CD14-positive monocyte (primary cell): Measurements from ENCODE around the gene PCP4L1. TPM values are rescaled to one million over a fixed set of nuclear protein-coding genes. Genes with fewer than 3 reads are reported as not detected.

Experiments
- DNase-seq, 3 donors: peaks; one replicate each; pipeline ENCODE4 v3.0.0-alpha.2; 2011 to 2022
- H2AFZ ChIP-seq: 2 replicates; pipeline ENCODE4 v1.6.0; 2012; ENCODE audit warnings: mild to moderate bottlenecking, low read depth, low read length, inconsistent platforms; ENCODE audit not compliant: insufficient read depth, poor library complexity, severe bottlenecking
- H3K27ac ChIP-seq, 2 donors: 1 replicate in 1 of 2; 2 replicates in 1 of 2; pipeline ENCODE4 v1.5.1; 2012 to 2013; ENCODE audit warnings: low read length in 2 of 2, control low read depth in 1 of 2, inconsistent platforms in 1 of 2, low read depth in 1 of 2, mild to moderate bottlenecking in 1 of 2
- H3K27me3 ChIP-seq, 2 donors: one replicate each; pipeline versions ENCODE4 v1.6.0 to v1.6.1; 2011 to 2013; ENCODE audit warnings: low read length in 2 of 2; ENCODE audit not compliant: control insufficient read depth in 2 of 2, insufficient read depth in 2 of 2
- H3K36me3 ChIP-seq, 2 donors: replicated peaks in 1 of 2; 1 replicate in 1 of 2; 2 replicates in 1 of 2; pipeline versions ENCODE4 v1.5.1 to v1.6.1; 2012 to 2013; ENCODE audit warnings: low read length in 2 of 2, control low read depth in 1 of 2, inconsistent platforms in 1 of 2, mild to moderate bottlenecking in 1 of 2; ENCODE audit not compliant: insufficient read depth in 2 of 2, control insufficient read depth in 1 of 2
- H3K4me1 ChIP-seq, 2 donors: 1 replicate in 1 of 2; 2 replicates in 1 of 2; pipeline versions ENCODE4 v1.5.1 to v1.6.1; 2012 to 2013; ENCODE audit warnings: low read length in 2 of 2, control low read depth in 1 of 2, inconsistent platforms in 1 of 2, mild to moderate bottlenecking in 1 of 2, moderate library complexity in 1 of 2; ENCODE audit not compliant: insufficient read depth in 2 of 2, control insufficient read depth in 1 of 2
- H3K4me2 ChIP-seq: replicated peaks from 2 replicates; pipeline ENCODE3; 2012; ENCODE audit warnings: low read length, moderate library complexity, mild to moderate bottlenecking; ENCODE audit not compliant: poor library complexity, severe bottlenecking; ENCODE audit errors: extremely low read depth
- H3K4me3 ChIP-seq, 3 experiments: fragments of 200-600 bp in 1 of 3; sonication (generic) in 1 of 3; replicated peaks in 1 of 3; 1 replicate in 2 of 3; 2 replicates in 1 of 3; pipeline ENCODE4 v1.5.1; 2011 to 2013; ENCODE audit warnings: low read length in 3 of 3, mild to moderate bottlenecking in 3 of 3, control low read depth in 2 of 3, low read depth in 2 of 3, inconsistent platforms in 1 of 3, moderate library complexity in 1 of 3
- H3K79me2 ChIP-seq: 2 replicates; pipeline ENCODE4 v1.6.0; 2012; ENCODE audit warnings: mild to moderate bottlenecking, control low read depth, inconsistent platforms, low read length, moderate library complexity; ENCODE audit not compliant: insufficient read depth
- H3K9ac ChIP-seq: 2 replicates; pipeline ENCODE4 v1.6.0; 2017; ENCODE audit warnings: low read length, mild to moderate bottlenecking; ENCODE audit not compliant: insufficient read depth, poor library complexity, severe bottlenecking
- H3K9me3 ChIP-seq, 2 donors: replicated peaks in 1 of 2; 1 replicate in 1 of 2; 2 replicates in 1 of 2; pipeline versions ENCODE4 v1.5.1 to v1.6.1; 2012 to 2013; ENCODE audit warnings: low read length in 2 of 2, control low read depth in 1 of 2; ENCODE audit not compliant: control insufficient read depth in 1 of 2, insufficient read depth in 1 of 2
- H4K20me1 ChIP-seq: 2 replicates; pipeline ENCODE4 v1.6.0; 2012; ENCODE audit warnings: mild to moderate bottlenecking, low read length, control low read depth, moderate library complexity; ENCODE audit not compliant: insufficient read depth
- H3K27ac Mint-ChIP-seq, 7 donors: one replicate each; pipeline ENCODE4 v1.8.0; 2020; ENCODE audit warnings: mild to moderate bottlenecking in 7 of 7, mixed read lengths in 7 of 7, moderate library complexity in 6 of 7, inconsistent platforms in 2 of 7
- H3K27me3 Mint-ChIP-seq, 3 donors: one replicate each; pipeline ENCODE4 v1.8.0; 2021 to 2022; ENCODE audit warnings: low read depth in 3 of 3, mild to moderate bottlenecking in 3 of 3, mixed read lengths in 3 of 3, moderate library complexity in 3 of 3, inconsistent platforms in 1 of 3
- H3K36me3 Mint-ChIP-seq, 2 donors: one replicate each; pipeline ENCODE4 v1.8.0; 2020; ENCODE audit warnings: mixed read lengths in 2 of 2, inconsistent platforms in 1 of 2, mild to moderate bottlenecking in 1 of 2
- H3K4me1 Mint-ChIP-seq: one replicate; pipeline ENCODE4 v1.8.0; 2020; ENCODE audit warnings: mild to moderate bottlenecking, mixed read lengths
- H3K4me3 Mint-ChIP-seq, 2 donors: one replicate each; pipeline ENCODE4 v1.8.0; 2020; ENCODE audit warnings: mild to moderate bottlenecking in 2 of 2, mixed read lengths in 2 of 2, moderate library complexity in 1 of 2
- H3K9me3 Mint-ChIP-seq, 7 donors: one replicate each; pipeline ENCODE4 v1.8.0; 2020 to 2022; ENCODE audit warnings: mixed read lengths in 7 of 7, mild to moderate bottlenecking in 6 of 7, moderate library complexity in 6 of 7, inconsistent platforms in 2 of 7
- WGBS: methylation state at CpG from one replicate; pipeline ENCODE4 v1.1.5; 2013; ENCODE audit warnings: missing lambda C conversion rate; ENCODE audit not compliant: insufficient coverage; 5-methylcytosine and 5-hydroxymethylcytosine counted together
- intact Hi-C, 2 donors: fragments of 100-400 bp; cut with micrococcal nuclease; formaldehyde crosslinking; loops; one replicate each; pipeline versions ENCODE4 v1.15.0 to v1.15.1; 2023
- polyA plus RNA-seq, 3 donors: library from polyadenylated mRNA; depleted of rRNA in 1 of 3; unstranded in 2 of 3; stranded (reverse) in 1 of 3; fragments of 300-500 nt in 2 of 3; fragments of >200 nt in 1 of 3; fragmentation: Illumina TruSeq in 2 of 3; gene quantifications; 1 replicate in 2 of 3; 2 replicates in 1 of 3; pipeline ENCODE4 v1.2.3, GENCODE V29; 2012 to 2021
- TF ChIP-seq, protein P1 (sequence below): fragments of 200-600 bp; IDR thresholded peaks from one replicate; pipeline ENCODE4 v1.8.0; 2022; ENCODE audit warnings: antibody characterized with exemption, mild to moderate bottlenecking

Gene PCP4L1
- polyA plus RNA-seq, 3 donors = not detected

DNA sequence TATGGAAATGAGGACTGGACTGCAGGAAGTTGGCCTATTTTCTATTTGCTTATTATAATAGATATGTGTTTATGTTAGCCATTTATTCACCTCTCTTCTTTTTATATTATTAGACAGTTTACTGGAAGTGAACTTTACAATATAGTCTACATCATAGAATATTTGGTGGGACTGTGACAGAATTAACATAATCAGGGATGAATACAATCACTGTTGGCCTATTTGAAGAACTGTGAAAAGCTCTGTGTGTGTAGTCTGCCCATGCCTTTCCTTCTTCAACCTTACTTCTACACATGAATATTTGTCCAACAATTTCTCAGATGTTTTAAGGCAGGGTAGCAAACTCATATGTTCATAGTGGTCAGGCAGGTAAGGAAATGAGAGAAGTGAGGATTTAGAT is 38.9 kb downstream of the PCP4L1 start:
- peaks cover 23% of the 10 kb centered on the region for H3K4me1 Mint-ChIP-seq
- no peak overlapping the region for H2AFZ ChIP-seq
- H3K4me1 ChIP-seq = peaks cover 27 to 31% of the 10 kb centered on the region in 2 donors
- H3K79me2 ChIP-seq = peaks cover 9% of the 10 kb centered on the region
- no peaks in the 10 kb centered on the region for H3K36me3 ChIP-seq
- H3K4me3 ChIP-seq = peak overlapping the region in 1 of 3 experiments; percentile 31
- no peak overlapping the region for H3K9ac ChIP-seq
- DNase-seq = no peak
- TF ChIP-seq, protein P1, sequence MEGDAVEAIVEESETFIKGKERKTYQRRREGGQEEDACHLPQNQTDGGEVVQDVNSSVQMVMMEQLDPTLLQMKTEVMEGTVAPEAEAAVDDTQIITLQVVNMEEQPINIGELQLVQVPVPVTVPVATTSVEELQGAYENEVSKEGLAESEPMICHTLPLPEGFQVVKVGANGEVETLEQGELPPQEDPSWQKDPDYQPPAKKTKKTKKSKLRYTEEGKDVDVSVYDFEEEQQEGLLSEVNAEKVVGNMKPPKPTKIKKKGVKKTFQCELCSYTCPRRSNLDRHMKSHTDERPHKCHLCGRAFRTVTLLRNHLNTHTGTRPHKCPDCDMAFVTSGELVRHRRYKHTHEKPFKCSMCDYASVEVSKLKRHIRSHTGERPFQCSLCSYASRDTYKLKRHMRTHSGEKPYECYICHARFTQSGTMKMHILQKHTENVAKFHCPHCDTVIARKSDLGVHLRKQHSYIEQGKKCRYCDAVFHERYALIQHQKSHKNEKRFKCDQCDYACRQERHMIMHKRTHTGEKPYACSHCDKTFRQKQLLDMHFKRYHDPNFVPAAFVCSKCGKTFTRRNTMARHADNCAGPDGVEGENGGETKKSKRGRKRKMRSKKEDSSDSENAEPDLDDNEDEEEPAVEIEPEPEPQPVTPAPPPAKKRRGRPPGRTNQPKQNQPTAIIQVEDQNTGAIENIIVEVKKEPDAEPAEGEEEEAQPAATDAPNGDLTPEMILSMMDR = no peak
- no peak overlapping the region for H3K4me3 Mint-ChIP-seq
- peaks cover 2 to 11% of the 10 kb centered on the region in 2 donors for H3K36me3 Mint-ChIP-seq
- no peak overlapping the region for H3K4me2 ChIP-seq
- peak overlapping the region in 6 of 7 donors; percentile 4 to 90 (median 62) for H3K27ac Mint-ChIP-seq
- H3K9me3 Mint-ChIP-seq = no peaks in the 10 kb centered on the region
- H3K27ac ChIP-seq = peak overlapping the region in 1 of 2 donors; percentile 43
- H3K9me3 ChIP-seq = no peaks in the 10 kb centered on the region
- peaks cover 0 to 4% (median 2%) of the 10 kb centered on the region in 3 donors for H3K27me3 Mint-ChIP-seq
- intact Hi-C loops = loop anchor here in 1 of 2 donors (5.0 kb wide), 1 partner anchor 85 kb away; no protein-coding TSS in a partner anchor
- no peaks in the 10 kb centered on the region for H3K27me3 ChIP-seq
- no peaks in the 10 kb centered on the region for H4K20me1 ChIP-seq

GRCh38 chr1:161298116-161298515 is 39.6 kb downstream of the PCP4L1 start:
- Mint-ChIP-seq H3K4me1 (peaks cover 23% of the 10 kb centered on the region), H3K27ac (peak overlapping the region; percentile 4 to 90 (median 76)), H3K4me3 (peak overlapping the region; percentile 20 to 56), H3K9me3 (no peaks in the 10 kb centered on the region), H3K36me3 (peaks cover 4 to 14% of the 10 kb centered on the region in 2 donors), H3K27me3 (peaks cover 0 to 4% (median 2%) of the 10 kb centered on the region in 3 donors)
- no peaks in the 10 kb centered on the region for H4K20me1 ChIP-seq
- peak overlapping the region; percentile 43 to 50 for H3K27ac ChIP-seq
- H3K9me3 ChIP-seq = no peaks in the 10 kb centered on the region
- no peak overlapping the region for H2AFZ ChIP-seq
- intact Hi-C loops = loop anchor here in 1 of 2 donors (5.0 kb wide), 1 partner anchor 84 kb away; no protein-coding TSS in a partner anchor
- no peak overlapping the region for H3K9ac ChIP-seq
- H3K4me2 ChIP-seq = no peak overlapping the region
- DNase-seq = peak; percentile 29 to 51 (median 33)
- peaks cover 16% of the 10 kb centered on the region for H3K79me2 ChIP-seq
- 67% methylated on average over 2 of the region's 6 CpGs for WGBS
- peak overlapping the region in 1 of 3 experiments; percentile 31 for H3K4me3 ChIP-seq
- no peaks in the 10 kb centered on the region for H3K27me3 ChIP-seq
- peaks cover 0 to 6% of the 10 kb centered on the region in 2 donors for H3K36me3 ChIP-seq
- peaks cover 27 to 31% of the 10 kb centered on the region in 2 donors for H3K4me1 ChIP-seq
- TF ChIP-seq, protein P1 = no peak
